GM12892 (cell line): ENCODE measurements around the gene FSHR.

Source experiments
- DNase-seq: peaks from one replicate; pipeline ENCODE4 v3.0.0; 2011; ENCODE audit not compliant: insufficient read length
- FAIRE-seq: peaks from 2 replicates; lab custom pipeline; 2011; peaks lifted over from hg19 to GRCh38; lab: Jason Lieb, UNC
- POLR2A ChIP-seq: IDR thresholded peaks from 2 replicates; pipeline ENCODE4 v1.6.1; 2011; ENCODE audit warnings: low read depth, low read length, control low read depth
- POLR2AphosphoS5 ChIP-seq: IDR thresholded peaks from 2 replicates; pipeline ENCODE4 v1.6.1; 2011; ENCODE audit warnings: low read depth, low read length, control low read depth
- TAF1 ChIP-seq: IDR thresholded peaks from 2 replicates; pipeline ENCODE4 v1.6.1; 2011; ENCODE audit warnings: low read depth, mild to moderate bottlenecking, control low read depth, low read length, borderline replicate concordance

FSHR gene

DNA sequence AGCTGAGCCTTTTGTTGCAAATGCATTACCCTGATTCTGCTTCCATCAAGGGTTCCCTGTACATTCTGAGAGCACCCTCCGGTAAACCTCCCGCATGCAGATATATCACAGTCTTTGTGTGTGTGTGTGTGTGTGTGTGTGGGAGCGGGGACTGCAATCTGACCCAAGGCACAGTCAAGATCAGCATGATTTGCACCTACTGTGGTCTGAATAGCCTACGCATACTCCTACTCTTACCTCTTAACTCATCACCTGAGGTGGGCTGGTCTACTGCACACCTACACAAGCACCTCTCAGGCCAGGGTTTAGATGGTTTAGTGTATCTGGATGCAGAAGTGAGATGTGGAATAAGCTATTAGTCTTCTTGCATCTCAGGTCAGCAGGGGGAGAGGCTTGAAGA, 174.6 kb downstream of the FSHR start:
- no peak for TF ChIP-seq TAF1
- no peak for TF ChIP-seq POLR2A
- TF ChIP-seq POLR2AphosphoS5, result no peak
- DNase-seq (no peak), FAIRE-seq (no peak)

DNA sequence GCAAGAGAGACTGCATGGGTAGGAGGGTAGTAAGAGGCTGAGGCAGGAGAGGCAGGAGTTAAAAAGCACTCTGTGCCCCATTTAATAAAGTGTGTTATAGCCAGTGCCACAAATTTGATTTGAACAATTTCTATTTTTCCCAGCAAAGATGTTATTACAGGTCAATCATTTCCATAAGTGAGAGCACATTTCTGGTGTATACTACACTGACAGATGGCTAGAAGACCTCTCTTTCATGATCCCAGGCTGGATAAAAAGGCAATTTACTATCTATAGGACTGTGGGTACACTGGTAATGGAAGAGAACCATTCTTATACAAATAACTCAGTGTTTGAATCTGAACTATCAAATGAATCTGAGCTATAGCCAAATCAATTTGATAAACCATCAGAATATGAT, 176.2 kb downstream of the FSHR start:
- no peak for FAIRE-seq

DNA sequence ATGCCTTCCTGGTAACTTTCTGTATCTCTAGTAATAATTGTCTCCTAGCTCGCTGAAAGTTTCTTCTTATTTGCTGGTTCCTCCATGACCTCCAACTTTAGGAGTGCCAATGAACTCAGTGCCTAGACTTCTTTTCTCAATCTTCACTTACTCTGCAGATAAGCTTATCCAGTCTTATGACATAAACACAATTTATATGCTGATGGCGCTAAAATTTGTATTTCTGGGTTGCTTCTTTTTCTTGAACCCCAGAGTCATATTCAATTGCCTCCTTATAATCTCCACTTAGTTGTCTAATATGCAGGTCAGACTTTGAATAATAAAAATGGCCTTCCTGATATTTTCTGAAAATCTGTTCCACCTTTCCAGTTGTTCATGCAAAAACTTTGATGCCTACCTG, 182.5 kb downstream of the FSHR start:
- TF ChIP-seq POLR2A (no peak), POLR2AphosphoS5 (no peak), TAF1 (no peak)
- no peak for DNase-seq
- FAIRE-seq, result no peak

More for the DNA sequence above, 176.2 kb downstream of the FSHR start:
- no peak for DNase-seq
- TF ChIP-seq POLR2A (no peak), TAF1 (no peak), POLR2AphosphoS5 (no peak)

DNA sequence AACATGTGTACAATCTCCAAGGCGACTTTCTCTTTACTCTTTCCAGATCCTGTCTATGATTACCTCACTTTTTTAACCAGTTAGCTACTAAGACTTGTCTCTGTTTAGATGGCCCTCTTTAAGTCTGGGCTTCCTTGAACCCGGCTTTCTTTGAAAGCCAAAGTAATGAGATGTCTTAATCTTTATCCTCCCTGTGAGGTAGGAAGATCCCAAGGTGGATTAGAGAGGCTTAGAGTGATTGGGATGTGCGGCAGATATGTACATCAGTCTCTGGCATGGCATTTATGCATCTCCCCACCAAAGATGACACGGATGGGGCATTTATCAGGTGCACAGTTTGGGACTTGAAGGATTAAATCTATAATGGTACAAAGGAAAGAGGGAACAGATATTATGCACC, 186.3 kb downstream of the FSHR start:
- FAIRE-seq (no peak), DNase-seq (no peak)
- TF ChIP-seq POLR2AphosphoS5 (no peak), TAF1 (no peak), POLR2A (no peak)

- no peak for DNase-seq
- TF ChIP-seq TAF1 (no peak), POLR2A (no peak), POLR2AphosphoS5 (no peak)
- FAIRE-seq, result no peak
Observed at GRCh38 chr2:48965204-48965603, 189.1 kb downstream of the FSHR start.

DNA sequence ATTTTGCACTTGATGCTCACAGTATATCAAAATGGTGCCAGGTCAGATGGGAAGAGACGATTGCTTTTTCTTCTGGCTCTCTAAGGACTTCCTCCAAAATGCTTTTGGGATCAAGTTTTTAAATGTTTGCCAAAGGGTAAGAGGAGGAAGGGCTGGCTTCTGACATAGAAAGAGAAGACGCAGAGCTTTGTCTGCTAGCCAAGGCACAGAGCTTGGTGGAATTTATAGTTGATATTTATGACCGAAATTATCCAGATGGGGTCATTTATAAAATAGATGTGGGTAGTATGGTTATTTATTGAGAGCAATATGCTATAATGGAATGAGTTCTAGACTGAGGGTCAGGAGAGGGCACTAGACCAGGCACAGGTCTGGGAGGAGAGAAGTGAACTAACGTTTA, 193.3 kb downstream of the FSHR start:
- no peak for TF ChIP-seq POLR2A
- no peak for TF ChIP-seq POLR2AphosphoS5
- TF ChIP-seq TAF1, result no peak
- no peak for DNase-seq
- no peak for FAIRE-seq

DNA sequence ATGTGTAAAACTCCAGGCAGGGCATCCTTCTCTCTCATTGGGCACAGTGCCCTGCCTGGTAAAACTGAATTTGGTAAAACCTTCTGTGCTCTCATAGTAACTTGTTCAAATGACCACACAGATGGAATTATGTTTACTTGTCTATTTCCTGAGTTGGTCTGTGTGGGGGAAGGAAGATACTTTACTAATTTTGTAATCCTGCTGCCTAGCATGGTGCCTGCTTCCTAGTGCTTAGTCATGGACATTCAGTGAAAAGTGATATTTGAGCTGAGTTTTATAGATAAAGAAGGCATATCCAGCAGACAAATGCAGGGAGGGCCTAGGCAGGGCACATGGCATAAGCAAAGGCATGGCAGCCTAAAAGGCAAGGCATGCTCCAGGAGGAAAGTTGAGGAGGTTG, 199.4 kb downstream of the FSHR start:
- DNase-seq (no peak), FAIRE-seq (no peak)
- TF ChIP-seq POLR2AphosphoS5, result no peak
- TF ChIP-seq POLR2A, result no peak
- no peak for TF ChIP-seq TAF1

- TF ChIP-seq POLR2A, result no peak
- TF ChIP-seq POLR2AphosphoS5, result no peak
- no peak for FAIRE-seq
- DNase-seq, result no peak
Observed at GRCh38 chr2:48954311-48954710, 200.0 kb downstream of the FSHR start.

DNA sequence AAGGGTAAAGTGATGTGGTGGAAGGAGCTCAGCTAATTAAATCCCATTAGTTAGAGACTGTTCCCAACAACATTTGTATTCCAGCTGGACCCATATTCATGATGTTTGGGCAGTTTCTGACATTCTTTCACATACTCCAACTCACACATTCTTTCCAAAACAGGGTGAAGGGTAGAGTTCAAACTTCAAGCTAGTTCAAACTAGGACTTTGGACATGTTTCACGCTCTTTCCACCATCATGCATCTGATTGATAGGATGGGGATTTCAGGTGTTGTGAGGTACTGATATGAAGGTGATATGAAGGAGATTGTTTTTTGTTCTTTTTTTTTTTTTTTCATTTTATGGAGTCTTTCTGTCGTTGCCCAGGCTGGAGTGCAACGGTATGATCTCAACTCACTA, 201.7 kb downstream of the FSHR start:
- TF ChIP-seq POLR2AphosphoS5, result no peak
- no peak for TF ChIP-seq POLR2A
- TF ChIP-seq TAF1, result no peak
- FAIRE-seq, result no peak

DNA sequence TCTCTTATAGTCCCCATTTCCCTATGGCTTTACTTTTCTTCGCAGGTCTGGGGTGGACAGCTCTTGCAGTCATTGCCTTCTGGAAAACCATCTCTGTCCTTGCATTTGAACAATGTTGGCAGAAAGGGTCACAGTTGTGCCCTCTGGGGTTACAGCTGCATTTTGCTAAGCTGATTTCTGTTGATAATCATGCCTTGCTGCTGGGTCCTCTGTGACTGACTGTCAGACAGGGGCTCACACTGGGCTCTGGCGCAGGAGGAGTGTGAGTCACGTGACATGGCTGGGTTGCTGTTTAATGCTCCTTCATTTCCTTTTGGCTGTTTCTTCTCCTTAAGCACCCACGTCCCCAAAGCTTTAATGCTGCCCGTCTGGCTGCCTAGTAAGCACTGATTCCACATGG, 202.2 kb downstream of the FSHR start:
- TF ChIP-seq POLR2A (no peak), TAF1 (no peak), POLR2AphosphoS5 (no peak)
- DNase-seq, result no peak
- FAIRE-seq, result no peak

More for the DNA sequence above, 201.7 kb downstream of the FSHR start:
- DNase-seq, result no peak

DNA sequence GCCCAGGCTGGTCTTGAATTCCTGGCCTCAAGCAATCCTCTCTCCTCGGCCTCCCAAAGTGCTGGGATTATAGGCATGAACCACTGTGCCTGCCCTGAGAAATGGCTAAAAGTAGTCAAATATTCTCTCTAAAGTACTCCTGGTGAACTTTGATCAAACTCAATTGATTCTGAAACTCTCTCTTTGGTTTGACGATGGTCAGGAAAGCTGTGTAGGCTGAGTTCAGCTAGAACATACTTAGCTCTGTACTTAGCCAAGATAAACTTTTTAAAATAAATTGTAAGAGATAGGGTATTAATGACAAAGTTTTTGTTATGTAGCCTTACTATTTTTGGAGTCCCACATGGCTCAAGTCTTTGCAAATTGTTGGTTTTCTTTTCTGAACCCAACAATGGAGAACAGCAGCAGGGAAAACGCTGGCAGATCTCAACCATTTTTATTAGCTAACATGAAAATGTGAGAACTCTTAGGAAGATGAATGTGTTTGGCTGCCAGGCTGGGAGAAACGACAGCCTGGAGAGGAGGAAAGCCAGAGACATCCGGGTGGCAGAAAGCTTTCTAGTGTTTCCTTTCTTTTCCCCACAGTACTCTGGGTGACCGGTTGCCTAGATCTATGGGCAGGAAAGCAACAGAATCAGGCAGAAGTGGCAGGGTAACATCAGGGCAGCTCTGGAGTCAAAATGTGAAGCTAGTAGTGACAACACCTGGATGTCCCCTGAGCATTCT, 205.8 kb downstream of the FSHR start:
- FAIRE-seq (no peak), DNase-seq (no peak)
- no peak for TF ChIP-seq TAF1
- no peak for TF ChIP-seq POLR2A
- TF ChIP-seq POLR2AphosphoS5, result no peak

- DNase-seq (peak; percentile 34), FAIRE-seq (peak; percentile 87)
- TF ChIP-seq TAF1 (no peak), POLR2A (no peak), POLR2AphosphoS5 (no peak)
Observed at GRCh38 chr2:48946449-48947048, 207.8 kb downstream of the FSHR start.

DNA sequence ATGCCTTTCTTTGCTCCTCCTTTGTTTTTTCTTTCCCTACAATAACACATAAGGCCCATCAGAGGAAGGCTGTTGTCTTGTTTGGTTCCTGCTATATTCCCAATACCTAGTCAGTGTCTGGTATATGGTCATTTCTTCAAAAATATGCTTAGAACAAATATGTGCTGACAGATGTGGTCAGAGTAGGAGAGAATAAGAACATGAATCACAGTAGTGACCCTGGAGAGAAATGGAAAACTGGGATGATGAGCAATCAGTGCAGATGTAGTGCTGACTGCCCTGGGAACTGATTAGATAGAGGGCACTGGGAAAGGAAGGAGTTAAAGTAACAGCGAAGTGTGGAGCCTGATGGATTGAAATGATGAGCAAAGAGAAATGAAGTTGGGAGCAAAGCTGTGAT, 209.4 kb downstream of the FSHR start:
- no peak for TF ChIP-seq POLR2A
- TF ChIP-seq POLR2AphosphoS5, result no peak
- no peak for TF ChIP-seq TAF1

More for the DNA sequence above, 209.4 kb downstream of the FSHR start:
- FAIRE-seq (no peak), DNase-seq (no peak)
